GM23338 (cell line): ENCODE results near the gene GNAZ. TPM values are rescaled to one million over a fixed set of nuclear protein-coding genes. Genes with fewer than 3 reads are reported as not detected.

Source experiments
- ATAC-seq: fragments of 200-7000 bp; cut with Tn5 transposase; 3 replicates; pipeline ENCODE4 v1.9.1; 2020
- DNase-seq: peaks from one replicate; pipeline ENCODE4 v3.0.0-alpha.2; 2015; ENCODE audit warnings: low spot score
- H2AFZ ChIP-seq: fragments of 200-600 bp; sonication (generic); 2 replicates; pipeline ENCODE4 v1.8.0; 2016; ENCODE audit warnings: antibody characterized with exemption, mild to moderate bottlenecking, moderate library complexity
- H3F3A ChIP-seq: fragments of 200-600 bp; sonication (generic); replicated peaks from 2 replicates; pipeline ENCODE4 v1.8.0; 2017; ENCODE audit warnings: antibody characterized with exemption, mixed run types, low read depth
- H3K27ac ChIP-seq: fragments of 200-600 bp; sonication (generic); 2 replicates; pipeline ENCODE4 v1.6.1; 2016; ENCODE audit warnings: low read depth
- H3K27me3 ChIP-seq: fragments of 200-600 bp; sonication (generic); 2 replicates; pipeline ENCODE4 v1.8.0; 2016; ENCODE audit warnings: mild to moderate bottlenecking, mixed run types, moderate library complexity; ENCODE audit not compliant: insufficient read depth
- H3K36me3 ChIP-seq: fragments of 200-600 bp; sonication (generic); 2 replicates; pipeline ENCODE4 v1.8.0; 2016; ENCODE audit warnings: mild to moderate bottlenecking; ENCODE audit not compliant: insufficient read depth
- H3K4me1 ChIP-seq: fragments of 200-600 bp; sonication (generic); 2 replicates; pipeline ENCODE4 v1.8.0; 2016; ENCODE audit warnings: mild to moderate bottlenecking, moderate library complexity; ENCODE audit not compliant: insufficient read depth
- H3K4me2 ChIP-seq: fragments of 200-600 bp; sonication (generic); 2 replicates; pipeline ENCODE4 v1.7.1; 2017; ENCODE audit warnings: mixed run types
- H3K4me3 ChIP-seq: fragments of 200-600 bp; sonication (generic); 2 replicates; pipeline ENCODE4 v1.6.1; 2016; ENCODE audit warnings: mixed run types
- H3K79me2 ChIP-seq: fragments of 200-600 bp; sonication (generic); replicated peaks from 2 replicates; pipeline ENCODE4 v1.8.0; 2017; ENCODE audit warnings: mild to moderate bottlenecking; ENCODE audit not compliant: insufficient read depth
- H3K9me2 ChIP-seq: fragments of 200-600 bp; sonication (generic); 2 replicates; pipeline ENCODE4 v1.8.0; 2017; ENCODE audit not compliant: insufficient read depth
- H4K20me1 ChIP-seq: fragments of 200-600 bp; sonication (generic); replicated peaks from 2 replicates; pipeline ENCODE4 v1.8.0; 2017; ENCODE audit warnings: mild to moderate bottlenecking; ENCODE audit not compliant: insufficient read depth
- H3K27ac Mint-ChIP-seq: 2 replicates; pipeline ENCODE4 v1.8.0; 2020; ENCODE audit warnings: inconsistent platforms, mild to moderate bottlenecking, moderate library complexity, mixed read lengths
- H3K27me3 Mint-ChIP-seq: 3 replicates; pipeline ENCODE4 v1.8.0; 2022; ENCODE audit warnings: low read depth, mild to moderate bottlenecking, moderate library complexity, mixed read lengths, inconsistent platforms; ENCODE audit not compliant: insufficient read depth, poor library complexity
- H3K36me3 Mint-ChIP-seq: 3 replicates; pipeline ENCODE4 v1.8.0; 2021; ENCODE audit warnings: low read depth, mild to moderate bottlenecking, inconsistent platforms, moderate library complexity, mixed read lengths
- H3K4me1 Mint-ChIP-seq: 3 replicates; pipeline ENCODE4 v1.8.0; 2020; ENCODE audit warnings: mild to moderate bottlenecking, inconsistent platforms, mixed read lengths
- H3K4me3 Mint-ChIP-seq: 3 replicates; pipeline ENCODE4 v1.8.0; 2021; ENCODE audit warnings: moderate library complexity, mild to moderate bottlenecking, inconsistent platforms, mixed read lengths
- H3K9me3 Mint-ChIP-seq: 3 replicates; pipeline ENCODE4 v1.8.0; 2020; ENCODE audit warnings: moderate library complexity, mild to moderate bottlenecking, inconsistent platforms, mixed read lengths
- CREB1 ChIP-seq: fragments of 250-450 bp; sonication (Bioruptor Pico); IDR thresholded peaks from 2 replicates; pipeline ENCODE4 v1.5.0; 2020; ENCODE audit warnings: low read depth, mild to moderate bottlenecking, moderate library complexity
- ETS1 ChIP-seq: IDR thresholded peaks from 2 replicates; pipeline ENCODE4 v1.6.1; 2016; ENCODE audit warnings: antibody characterized with exemption
- EZH2 ChIP-seq: fragments of 200-600 bp; sonication (generic); IDR thresholded peaks from one replicate; pipeline ENCODE4 v1.8.0; 2017; ENCODE audit warnings: antibody characterized with exemption, mild to moderate bottlenecking, low read depth; ENCODE audit not compliant: unreplicated experiment
- EZH2phosphoT487 ChIP-seq: fragments of 200-600 bp; sonication (generic); IDR thresholded peaks from one replicate; pipeline ENCODE4 v1.8.1; 2018; ENCODE audit warnings: antibody characterized with exemption; ENCODE audit not compliant: unreplicated experiment
- JUNB ChIP-seq: IDR thresholded peaks from one replicate; pipeline ENCODE4 v1.6.1; 2016; ENCODE audit warnings: antibody characterized with exemption; ENCODE audit not compliant: unreplicated experiment
- POLR2AphosphoS5 ChIP-seq: IDR thresholded peaks from 2 replicates; pipeline ENCODE4 v1.6.1; 2016; ENCODE audit warnings: antibody characterized with exemption, low read depth
- STAT1 ChIP-seq: IDR thresholded peaks from one replicate; pipeline ENCODE4 v1.6.1; 2016; ENCODE audit warnings: antibody characterized with exemption; ENCODE audit not compliant: unreplicated experiment
- ZNF331 ChIP-seq: fragments of 250-450 bp; sonication (Bioruptor Pico); IDR thresholded peaks from 2 replicates; pipeline ENCODE4 v1.5.0; 2020; ENCODE audit warnings: low read depth, mild to moderate bottlenecking, moderate library complexity
- polyA plus RNA-seq: library from polyadenylated mRNA; unstranded; fragments of >200 nt; fragmentation: Nextera tagmentation; extraction: Ambion mirVana; gene quantifications from 2 replicates; pipeline ENCODE4 v1.2.1, GENCODE V29; 2016
- total RNA-seq: library from RNA; depleted of rRNA; stranded (reverse); fragments of >200 nt; shearing (Covaris generic); gene quantifications from 2 replicates; pipeline ENCODE4 v1.2.3, GENCODE V29; 2014
- TF ChIP-seq, protein P1 (sequence below), 2 experiments: fragments of 200-600 bp in 1 of 2; sonication (generic) in 1 of 2; conservative IDR thresholded peaks; 2 replicates each; pipeline versions ENCODE4 v1.5.1 to v1.6.1; 2016 to 2017; ENCODE audit warnings: antibody characterized with exemption in 2 of 2, low read depth in 2 of 2, mild to moderate bottlenecking in 2 of 2, moderate library complexity in 1 of 2

GNAZ gene
- total and polyA plus RNA-seq, 2 experiments from 2014 or later = 2.9 to 11.1 TPM

DNA sequence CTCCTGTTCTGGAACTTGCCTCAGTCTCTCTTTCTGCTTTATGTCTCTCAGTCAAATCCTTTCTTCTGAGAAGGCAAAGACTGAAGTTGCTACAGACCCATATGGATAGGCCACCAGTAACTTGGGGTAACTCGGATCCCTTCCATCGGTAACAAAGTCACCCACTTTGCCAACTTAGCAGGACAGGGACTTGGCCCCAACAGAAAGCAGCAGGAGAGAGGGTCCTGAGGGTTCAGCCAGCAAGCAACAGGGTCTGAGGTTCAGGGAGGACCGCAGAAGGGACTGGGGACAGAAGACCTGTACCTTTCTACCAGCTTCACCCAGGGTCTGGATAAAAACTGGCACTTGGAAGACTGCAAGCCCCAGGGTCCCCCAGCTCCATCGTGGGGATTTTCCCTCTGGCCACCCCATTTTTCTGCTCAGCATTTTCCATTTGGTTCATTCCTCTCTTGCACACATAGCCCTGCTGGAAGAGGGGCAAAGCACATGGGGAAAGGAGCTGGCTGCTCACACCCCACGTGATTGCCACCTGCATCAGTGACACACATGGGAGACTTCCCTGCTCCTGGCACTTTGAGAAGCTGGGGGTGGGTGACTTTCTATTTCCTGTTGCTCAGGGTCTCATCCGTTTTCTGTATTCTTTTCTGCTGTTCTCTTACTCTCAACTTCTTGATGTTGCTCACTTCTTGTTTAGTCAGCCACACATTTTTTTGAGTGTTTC, 34.6 kb upstream of the GNAZ start:
- Histone ChIP-seq H3K4me1 (peaks cover 11% of the 10 kb centered on the region), H3K27me3 (no peaks in the 10 kb centered on the region), H4K20me1 (no peaks in the 10 kb centered on the region), H2AFZ (no peak overlapping the region), H3F3A (no peaks in the 10 kb centered on the region), H3K36me3 (no peaks in the 10 kb centered on the region), H3K27ac (no peak overlapping the region), H3K79me2 (no peaks in the 10 kb centered on the region), H3K9me2 (no peaks in the 10 kb centered on the region), H3K4me2 (no peak overlapping the region), H3K4me3 (no peak overlapping the region)
- H3K4me3 Mint-ChIP-seq = no peak overlapping the region
- H3K27me3 Mint-ChIP-seq = peaks cover 11% of the 10 kb centered on the region
- DNase-seq (no peak), ATAC-seq (no peak)
- H3K36me3 Mint-ChIP-seq = peaks cover 8% of the 10 kb centered on the region
- H3K27ac Mint-ChIP-seq = no peak overlapping the region
- peaks cover 12% of the 10 kb centered on the region for H3K4me1 Mint-ChIP-seq
- peaks cover 14% of the 10 kb centered on the region for H3K9me3 Mint-ChIP-seq
- no peak for TF ChIP-seq CREB1 (CRISPR knock-in tag)
- TF ChIP-seq, protein P1, sequence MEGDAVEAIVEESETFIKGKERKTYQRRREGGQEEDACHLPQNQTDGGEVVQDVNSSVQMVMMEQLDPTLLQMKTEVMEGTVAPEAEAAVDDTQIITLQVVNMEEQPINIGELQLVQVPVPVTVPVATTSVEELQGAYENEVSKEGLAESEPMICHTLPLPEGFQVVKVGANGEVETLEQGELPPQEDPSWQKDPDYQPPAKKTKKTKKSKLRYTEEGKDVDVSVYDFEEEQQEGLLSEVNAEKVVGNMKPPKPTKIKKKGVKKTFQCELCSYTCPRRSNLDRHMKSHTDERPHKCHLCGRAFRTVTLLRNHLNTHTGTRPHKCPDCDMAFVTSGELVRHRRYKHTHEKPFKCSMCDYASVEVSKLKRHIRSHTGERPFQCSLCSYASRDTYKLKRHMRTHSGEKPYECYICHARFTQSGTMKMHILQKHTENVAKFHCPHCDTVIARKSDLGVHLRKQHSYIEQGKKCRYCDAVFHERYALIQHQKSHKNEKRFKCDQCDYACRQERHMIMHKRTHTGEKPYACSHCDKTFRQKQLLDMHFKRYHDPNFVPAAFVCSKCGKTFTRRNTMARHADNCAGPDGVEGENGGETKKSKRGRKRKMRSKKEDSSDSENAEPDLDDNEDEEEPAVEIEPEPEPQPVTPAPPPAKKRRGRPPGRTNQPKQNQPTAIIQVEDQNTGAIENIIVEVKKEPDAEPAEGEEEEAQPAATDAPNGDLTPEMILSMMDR (conservative IDR thresholded peaks at IDR 0.05; ENCODE audit: low read depth in 2 of 2) = no peak
- no peak for TF ChIP-seq ETS1
- no peak for TF ChIP-seq STAT1

GRCh38 chr22:23036684-23037428, 33.5 kb upstream of the GNAZ start:
- Mint-ChIP-seq H3K27me3 (peaks cover 11% of the 10 kb centered on the region), H3K4me3 (no peak overlapping the region), H3K27ac (no peak overlapping the region), H3K4me1 (peaks cover 12% of the 10 kb centered on the region), H3K36me3 (peaks cover 5% of the 10 kb centered on the region), H3K9me3 (peaks cover 8% of the 10 kb centered on the region)
- no peak overlapping the region for H2AFZ ChIP-seq
- peaks cover 11% of the 10 kb centered on the region for H3K4me1 ChIP-seq
- no peak for ATAC-seq
- no peaks in the 10 kb centered on the region for H4K20me1 ChIP-seq
- H3K4me2 ChIP-seq = no peak overlapping the region
- H3F3A ChIP-seq = no peaks in the 10 kb centered on the region
- no peaks in the 10 kb centered on the region for H3K36me3 ChIP-seq
- no peaks in the 10 kb centered on the region for H3K79me2 ChIP-seq
- 0 out of 2 replicates have a peak, but pooled peaks cover 7% of the 10 kb centered on the region for H3K9me2 ChIP-seq
- no peaks in the 10 kb centered on the region for H3K27me3 ChIP-seq
- no peak overlapping the region for H3K4me3 ChIP-seq
- no peak overlapping the region for H3K27ac ChIP-seq
- no peak for DNase-seq
- TF ChIP-seq EZH2phosphoT487 = no peak
- no peak for TF ChIP-seq POLR2AphosphoS5
- TF ChIP-seq, protein P1 (conservative IDR thresholded peaks at IDR 0.05; ENCODE audit: low read depth in 2 of 2) = no peak
- no peak for TF ChIP-seq JUNB
- no peak for TF ChIP-seq EZH2
- no peak for TF ChIP-seq ZNF331
